Measurements from ENCODE around the gene KATNAL2. TPM values are rescaled to one million over a fixed set of nuclear protein-coding genes. Genes with fewer than 3 reads are reported as not detected.

The KATNAL2 gene
- total and polyA plus RNA-seq, 5 donors = 5.0 to 7.0 (median 6.0) TPM

DNA sequence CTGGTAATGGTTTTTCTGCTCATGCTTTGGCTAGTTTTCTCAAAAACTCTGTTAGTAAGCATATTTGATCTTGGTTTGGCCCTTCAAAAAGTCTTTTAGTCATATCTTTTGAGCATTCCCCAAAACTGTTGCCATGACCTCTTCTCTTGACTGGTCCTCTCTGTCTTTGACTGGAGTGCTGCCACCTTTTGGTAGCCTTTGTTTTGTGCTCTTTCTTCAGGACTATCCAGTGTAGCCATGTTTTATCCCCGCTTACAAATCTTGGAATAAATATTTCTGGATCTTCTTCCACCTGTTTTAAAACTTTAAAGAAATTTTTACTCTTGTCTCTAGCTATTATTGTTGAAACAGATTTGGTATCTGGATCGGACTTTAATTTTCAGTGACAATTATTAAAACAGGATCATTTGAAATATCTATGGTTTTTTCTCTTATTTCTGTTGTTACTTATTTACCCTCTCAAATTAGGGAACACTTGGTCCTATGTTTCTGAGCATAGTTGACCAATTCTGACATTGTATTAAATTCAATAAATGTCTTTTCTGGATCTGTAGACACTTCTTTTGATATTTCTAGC lies 119.0 kb downstream of the KATNAL2 start:
- no peak for DNase-seq
- H3K4me1 ChIP-seq (ENCODE audit: control insufficient read depth, insufficient read depth, low read length) = no peaks in the 10 kb centered on the region

DNA sequence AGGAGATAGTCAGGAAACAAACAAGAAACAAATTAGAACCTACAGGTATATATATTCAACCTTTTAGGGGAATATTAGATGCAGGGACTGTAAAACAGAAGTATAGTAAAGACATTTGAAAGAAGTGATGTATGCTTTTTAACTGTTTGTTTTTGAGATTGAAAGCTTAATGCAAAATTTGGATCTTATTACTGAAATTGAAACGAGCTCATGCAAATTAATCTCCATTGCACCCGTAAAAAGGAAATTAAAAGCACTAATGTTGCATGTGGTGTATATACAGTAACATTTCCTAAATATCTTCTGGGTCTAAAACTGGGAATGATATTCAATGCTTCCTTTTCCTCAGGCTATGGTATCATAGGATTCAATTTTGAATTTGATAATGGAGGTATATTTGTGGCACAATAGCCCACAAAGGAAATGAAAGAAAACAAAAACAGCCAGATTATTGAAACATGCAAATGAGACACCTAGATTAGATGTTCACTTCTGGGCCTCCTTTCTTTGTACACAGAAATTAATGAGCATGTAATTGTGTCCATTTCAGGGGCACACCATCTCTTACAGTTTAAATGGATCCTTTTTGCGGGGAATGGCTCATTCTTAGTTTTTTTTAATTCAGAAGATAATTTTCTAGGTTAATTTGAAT lies 119.7 kb downstream of the KATNAL2 start:
- Histone ChIP-seq H3K4me3 (ENCODE audit: low read length) (no peak overlapping the region), H3K9me3 (ENCODE audit: control insufficient read depth, low read length) (no peaks in the 10 kb centered on the region), H3K27ac (ENCODE audit: low read length) (no peak overlapping the region), H3K27me3 (ENCODE audit: control insufficient read depth, insufficient read depth) (no peaks in the 10 kb centered on the region), H3K4me1 (ENCODE audit: control insufficient read depth, insufficient read depth, low read length) (no peaks in the 10 kb centered on the region)
- ATAC-seq (no peak), DNase-seq (no peak)
- WGBS = 82% methylated on average over 3 of the region's 3 CpGs
- intact Hi-C loops (cut with DNase I) = no loop called here

More for the DNA sequence above, 119.0 kb downstream of the KATNAL2 start:
- WGBS = 74% methylated on average over 2 of the region's 2 CpGs
- Histone ChIP-seq H3K9me3 (ENCODE audit: control insufficient read depth, low read length) (no peaks in the 10 kb centered on the region), H3K27ac (ENCODE audit: low read length) (no peak overlapping the region), H3K4me3 (ENCODE audit: low read length) (no peak overlapping the region), H3K27me3 (ENCODE audit: control insufficient read depth, insufficient read depth) (no peaks in the 10 kb centered on the region)
- intact Hi-C loops (cut with DNase I) = no loop called here
- ATAC-seq = no peak

DNA sequence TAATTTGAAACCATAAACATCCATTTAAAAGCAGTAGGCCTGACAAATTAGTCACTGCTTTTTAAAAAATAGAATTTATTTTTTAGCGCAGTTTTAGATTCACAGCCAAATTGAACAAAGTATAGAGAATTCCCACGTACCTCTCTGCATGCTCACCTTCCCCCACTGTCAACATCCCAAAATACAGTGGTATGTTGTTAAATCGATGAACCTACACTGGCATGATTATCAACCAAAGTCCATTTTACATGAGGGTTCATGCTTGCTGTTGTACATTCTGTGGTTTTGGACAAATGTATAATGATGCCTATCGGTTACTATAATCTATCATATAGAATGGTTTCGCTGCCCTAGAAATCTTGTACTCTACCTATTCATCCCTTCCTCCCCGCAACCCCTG lies 123.6 kb downstream of the KATNAL2 start:
- H3K4me3 ChIP-seq (ENCODE audit: low read length) = no peak overlapping the region
- intact Hi-C loops (cut with DNase I) = no loop called here
- no peaks in the 10 kb centered on the region for H3K27me3 ChIP-seq (ENCODE audit: control insufficient read depth, insufficient read depth)
- WGBS = 91% methylated on average over 6 of the region's 6 CpGs
- ATAC-seq (no peak), DNase-seq (no peak)
- H3K4me1 ChIP-seq (ENCODE audit: control insufficient read depth, insufficient read depth, low read length) = no peaks in the 10 kb centered on the region
- H3K27ac ChIP-seq (ENCODE audit: low read length) = no peak overlapping the region
- no peaks in the 10 kb centered on the region for H3K9me3 ChIP-seq (ENCODE audit: control insufficient read depth, low read length)

DNA sequence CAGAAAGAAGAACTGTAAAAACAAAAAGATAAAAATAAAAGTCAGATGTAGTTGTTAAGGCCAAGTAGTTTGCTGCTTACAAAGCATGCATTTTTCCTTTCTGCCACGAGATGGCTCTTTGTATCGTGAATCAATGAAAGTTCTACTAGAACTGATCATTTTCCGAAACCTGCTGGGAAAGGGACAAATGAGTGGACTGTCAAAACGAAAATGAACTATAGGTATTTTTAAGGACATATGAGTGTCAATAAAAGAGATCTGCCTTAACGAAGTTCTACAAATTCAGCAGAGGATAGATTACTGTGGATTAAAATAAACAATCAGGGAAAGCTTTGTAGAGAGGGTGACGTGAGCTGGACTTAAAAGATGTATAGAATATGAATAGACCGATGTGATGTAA lies 133.1 kb downstream of the KATNAL2 start:
- no peak for DNase-seq
- H3K4me1 ChIP-seq (ENCODE audit: control insufficient read depth, insufficient read depth, low read length) = no peaks in the 10 kb centered on the region
- no peaks in the 10 kb centered on the region for H3K27me3 ChIP-seq (ENCODE audit: control insufficient read depth, insufficient read depth)
- intact Hi-C loops (cut with DNase I) = loop anchor here in 1 of 4 donors (5.0 kb wide), 1 partner anchor 702 kb away; no protein-coding TSS in a partner anchor
- ATAC-seq = no peak
- 31% methylated on average over 7 of the region's 7 CpGs for WGBS
- no peak overlapping the region for H3K27ac ChIP-seq (ENCODE audit: low read length)
- H3K9me3 ChIP-seq (ENCODE audit: control insufficient read depth, low read length) = no peaks in the 10 kb centered on the region
- H3K4me3 ChIP-seq (ENCODE audit: low read length) = no peak overlapping the region

DNA sequence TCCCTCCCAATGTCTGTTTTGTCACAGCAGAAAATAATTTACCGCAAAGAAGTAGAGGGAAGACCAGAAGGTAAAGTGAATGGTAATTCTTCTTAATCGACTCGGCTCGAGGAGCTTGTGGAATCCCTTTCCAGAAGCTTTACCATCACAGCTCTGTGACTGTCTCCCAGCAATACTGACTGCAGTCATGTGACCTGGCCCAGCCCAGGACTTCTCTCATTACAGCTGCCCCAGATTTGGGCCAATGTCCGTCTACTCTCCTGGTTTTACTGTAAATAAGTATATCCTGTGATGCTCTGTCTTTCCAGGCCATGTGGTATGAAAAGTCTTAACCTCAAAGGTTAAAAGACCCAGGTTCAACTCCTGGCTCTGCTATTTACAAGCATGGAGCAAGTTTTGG lies 137.0 kb downstream of the KATNAL2 start:
- no peaks in the 10 kb centered on the region for H3K27me3 ChIP-seq (ENCODE audit: control insufficient read depth, insufficient read depth)
- intact Hi-C loops (cut with DNase I) = loop anchor here in 1 of 4 donors (5.0 kb wide), 1 partner anchor 698 kb away; no protein-coding TSS in a partner anchor
- DNase-seq = no peak
- no peaks in the 10 kb centered on the region for H3K9me3 ChIP-seq (ENCODE audit: control insufficient read depth, low read length)
- no peak overlapping the region for H3K4me3 ChIP-seq (ENCODE audit: low read length)
- WGBS = 83% methylated on average over 5 of the region's 5 CpGs
- no peak overlapping the region for H3K27ac ChIP-seq (ENCODE audit: low read length)
- no peak for ATAC-seq
- H3K4me1 ChIP-seq (ENCODE audit: control insufficient read depth, insufficient read depth, low read length) = no peaks in the 10 kb centered on the region

DNA sequence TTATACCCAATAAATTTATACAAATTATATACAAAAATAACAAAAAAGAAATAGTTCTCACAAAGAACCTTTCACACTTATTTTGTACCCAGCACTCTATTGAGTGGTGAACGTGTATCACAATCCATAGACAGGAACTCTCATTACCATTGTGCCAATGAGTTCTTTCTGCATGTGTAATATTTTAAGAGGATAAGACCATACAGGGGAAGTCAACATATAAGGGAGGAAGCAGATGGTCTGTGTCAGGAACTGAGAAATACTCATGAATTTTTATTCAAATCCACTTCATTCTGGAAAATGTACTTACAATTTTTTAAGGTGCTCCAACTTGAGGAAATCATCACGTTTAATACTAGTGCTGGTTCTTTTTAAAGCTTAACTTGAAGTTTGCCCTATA lies 145.1 kb downstream of the KATNAL2 start:
- no peaks in the 10 kb centered on the region for H3K9me3 ChIP-seq (ENCODE audit: control insufficient read depth, low read length)
- intact Hi-C loops (cut with DNase I) = no loop called here
- 38% methylated on average over 2 of the region's 2 CpGs for WGBS
- no peak for DNase-seq
- H3K27ac ChIP-seq (ENCODE audit: low read length) = no peak overlapping the region
- no peaks in the 10 kb centered on the region for H3K4me1 ChIP-seq (ENCODE audit: control insufficient read depth, insufficient read depth, low read length)
- H3K27me3 ChIP-seq (ENCODE audit: control insufficient read depth, insufficient read depth) = no peaks in the 10 kb centered on the region
- no peak overlapping the region for H3K4me3 ChIP-seq (ENCODE audit: low read length)
- ATAC-seq = no peak

DNA sequence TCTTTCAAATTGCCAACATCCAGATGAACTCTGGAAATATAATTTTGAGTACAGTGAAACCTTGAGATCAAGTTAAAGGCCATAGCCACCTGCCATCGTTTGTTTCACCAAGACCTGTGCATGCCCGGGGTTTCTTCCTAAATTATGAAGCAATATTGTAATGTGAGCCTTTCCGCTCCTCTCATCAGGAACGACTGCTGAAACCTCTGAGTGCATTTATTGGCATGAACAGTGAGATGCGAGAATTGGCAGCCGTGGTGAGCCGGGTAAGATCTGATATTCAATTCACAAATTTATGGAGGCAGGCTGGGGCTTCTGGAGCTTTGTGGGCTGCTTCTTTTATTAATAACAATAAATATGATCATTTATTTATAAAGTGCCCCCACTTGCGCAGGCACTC lies 145.7 kb downstream of the KATNAL2 start:
- H3K27me3 ChIP-seq (ENCODE audit: control insufficient read depth, insufficient read depth) = no peaks in the 10 kb centered on the region
- intact Hi-C loops (cut with DNase I) = no loop called here
- 90% methylated on average over 8 of the region's 8 CpGs for WGBS
- no peaks in the 10 kb centered on the region for H3K9me3 ChIP-seq (ENCODE audit: control insufficient read depth, low read length)
- no peaks in the 10 kb centered on the region for H3K4me1 ChIP-seq (ENCODE audit: control insufficient read depth, insufficient read depth, low read length)
- ATAC-seq (no peak), DNase-seq (no peak)
- no peak overlapping the region for H3K27ac ChIP-seq (ENCODE audit: low read length)
- no peak overlapping the region for H3K4me3 ChIP-seq (ENCODE audit: low read length)

DNA sequence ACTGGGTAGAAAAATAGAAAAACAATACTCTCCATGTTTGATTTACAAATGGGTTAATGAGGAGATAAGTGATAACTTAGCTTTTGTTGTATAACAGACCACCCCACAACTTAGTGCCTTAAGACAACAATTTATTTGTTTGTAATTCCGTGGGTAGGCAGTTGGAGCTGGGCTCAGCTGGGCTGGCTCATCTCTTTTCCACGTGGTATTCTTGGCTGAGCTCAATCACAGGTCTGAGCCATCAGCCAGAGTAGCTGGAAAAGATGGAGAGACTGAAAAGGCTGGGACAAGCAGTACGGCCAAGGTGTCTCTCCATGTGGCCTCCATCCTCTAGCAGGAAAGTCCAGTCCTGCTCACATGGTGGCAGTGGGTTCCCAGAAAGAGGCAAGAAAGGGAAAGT lies 150.2 kb downstream of the KATNAL2 start:
- Histone ChIP-seq H3K9me3 (ENCODE audit: control insufficient read depth, low read length) (no peaks in the 10 kb centered on the region), H3K27ac (ENCODE audit: low read length) (no peak overlapping the region), H3K4me3 (ENCODE audit: low read length) (no peak overlapping the region), H3K27me3 (ENCODE audit: control insufficient read depth, insufficient read depth) (no peaks in the 10 kb centered on the region), H3K4me1 (ENCODE audit: control insufficient read depth, insufficient read depth, low read length) (no peaks in the 10 kb centered on the region)
- WGBS = 74% methylated on average over 3 of the region's 3 CpGs
- DNase-seq (no peak), ATAC-seq (no peak)
- intact Hi-C loops (cut with DNase I) = no loop called here

DNA sequence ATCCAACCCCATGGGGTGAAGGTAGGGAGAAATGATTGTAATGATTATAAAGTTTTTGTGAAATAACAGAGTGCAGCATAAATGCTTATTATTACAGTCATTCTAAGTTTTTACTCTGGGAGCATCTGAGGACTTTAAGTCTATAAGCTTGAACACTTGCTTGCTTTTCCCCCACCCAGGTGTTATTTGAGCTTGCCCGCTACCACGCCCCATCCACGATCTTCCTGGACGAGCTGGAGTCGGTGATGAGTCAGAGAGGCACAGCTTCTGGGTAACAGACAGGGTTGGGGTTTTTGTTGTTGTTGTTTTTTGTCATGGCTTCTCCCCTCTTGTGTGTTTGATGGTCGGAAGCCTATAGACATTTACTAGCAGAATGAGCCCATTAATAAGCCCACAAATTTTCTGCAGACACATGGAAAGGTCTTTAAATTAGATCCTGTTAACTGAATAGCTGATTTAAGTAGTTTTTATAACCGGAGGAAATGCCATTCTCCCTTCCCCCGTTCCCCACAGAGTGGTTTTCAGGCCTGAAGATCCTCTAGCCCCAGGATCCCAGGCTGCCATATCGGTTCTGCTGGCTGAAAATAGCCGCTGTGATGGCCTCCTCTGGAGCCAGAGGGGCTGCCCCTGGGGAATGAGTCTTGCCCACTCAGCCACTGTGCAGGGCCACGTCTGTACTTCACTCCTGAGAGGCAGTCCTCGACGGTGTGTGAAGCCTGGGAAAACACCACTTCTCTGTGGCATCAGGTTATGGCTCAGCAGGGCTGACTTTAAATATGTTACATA lies 157.9 kb downstream of the KATNAL2 start:
- DNase-seq (no peak), ATAC-seq (no peak)
- no peak overlapping the region for H3K4me3 ChIP-seq (ENCODE audit: low read length)
- WGBS = 58% methylated on average over 13 of the region's 13 CpGs
- intact Hi-C loops (cut with DNase I) = no loop called here
- no peaks in the 10 kb centered on the region for H3K4me1 ChIP-seq (ENCODE audit: control insufficient read depth, insufficient read depth, low read length)
- H3K27ac ChIP-seq (ENCODE audit: low read length) = no peak overlapping the region
- no peaks in the 10 kb centered on the region for H3K9me3 ChIP-seq (ENCODE audit: control insufficient read depth, low read length)
- no peaks in the 10 kb centered on the region for H3K27me3 ChIP-seq (ENCODE audit: control insufficient read depth, insufficient read depth)

DNA sequence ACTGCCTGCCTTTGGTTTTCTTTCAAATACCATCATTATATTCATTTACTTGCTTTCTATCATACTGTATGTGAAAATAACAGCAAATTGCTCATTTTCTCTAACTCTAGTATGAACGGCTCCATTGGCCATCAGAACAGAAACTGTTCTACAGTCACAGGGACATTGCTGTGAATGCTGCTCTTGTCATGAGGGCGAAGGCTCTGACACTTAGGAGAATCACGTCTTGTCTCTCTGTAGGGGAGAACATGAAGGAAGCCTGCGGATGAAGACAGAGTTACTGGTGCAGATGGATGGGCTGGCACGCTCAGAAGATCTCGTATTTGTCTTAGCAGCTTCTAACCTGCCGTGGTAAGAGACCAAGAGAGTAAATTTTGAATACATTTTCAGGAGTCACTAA lies 159.7 kb downstream of the KATNAL2 start:
- intact Hi-C loops (cut with DNase I) = no loop called here
- 85% methylated on average over 7 of the region's 7 CpGs for WGBS
- Histone ChIP-seq H3K9me3 (ENCODE audit: control insufficient read depth, low read length) (no peaks in the 10 kb centered on the region), H3K4me3 (ENCODE audit: low read length) (no peak overlapping the region), H3K27ac (ENCODE audit: low read length) (no peak overlapping the region), H3K4me1 (ENCODE audit: control insufficient read depth, insufficient read depth, low read length) (no peaks in the 10 kb centered on the region), H3K27me3 (ENCODE audit: control insufficient read depth, insufficient read depth) (no peaks in the 10 kb centered on the region)
- ATAC-seq = no peak
- DNase-seq = no peak

DNA sequence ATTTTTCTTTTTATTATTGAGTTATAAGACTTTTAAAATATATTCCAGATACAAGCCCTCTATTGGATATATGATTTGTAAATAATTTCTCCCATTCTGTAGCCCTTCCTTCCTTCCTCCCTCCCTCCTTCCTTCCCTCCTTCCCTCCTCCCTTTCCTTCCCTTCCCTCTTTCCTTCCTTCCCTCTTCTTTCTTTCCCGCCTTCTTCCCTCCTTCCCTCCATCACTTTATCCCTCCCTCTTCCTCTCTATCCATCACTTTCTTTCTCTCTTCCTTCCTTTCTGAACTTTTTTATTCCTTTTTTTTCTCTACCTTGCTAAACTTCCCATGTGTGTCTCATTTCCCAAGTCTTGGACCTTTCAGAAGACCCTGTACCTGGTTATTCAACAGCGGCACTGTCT lies 163.5 kb downstream of the KATNAL2 start:
- Histone ChIP-seq H3K27ac (ENCODE audit: low read length) (no peak overlapping the region), H3K4me1 (ENCODE audit: control insufficient read depth, insufficient read depth, low read length) (no peaks in the 10 kb centered on the region), H3K4me3 (ENCODE audit: low read length) (no peak overlapping the region), H3K9me3 (ENCODE audit: control insufficient read depth, low read length) (no peaks in the 10 kb centered on the region), H3K27me3 (ENCODE audit: control insufficient read depth, insufficient read depth) (no peaks in the 10 kb centered on the region)
- 88% methylated on average over 2 of the region's 2 CpGs for WGBS
- ATAC-seq (no peak), DNase-seq (no peak)
- intact Hi-C loops (cut with DNase I) = no loop called here

All from right cardiac atrium (tissue), 5 donors.